H1 (cell line): ENCODE results near the gene RADIL. TPM values are rescaled to one million over a fixed set of nuclear protein-coding genes. Genes with fewer than 3 reads are reported as not detected.

Experiments used
- CTCF ChIA-PET: fragments of 300-600 bp; sonication (Branson Sonifier 250); formaldehyde crosslinking; loops from one replicate; lab custom pipeline; 2021; ENCODE audit not compliant: partially characterized antibody; lab: Charles Lee
- POLR2A ChIA-PET: fragments of 300-600 bp; sonication (Branson Sonifier 250); formaldehyde crosslinking; loops from one replicate; lab custom pipeline; 2021; ENCODE audit warnings: inconsistent platforms; ENCODE audit not compliant: partially characterized antibody; lab: Charles Lee
- DNase-seq, 2 experiments: peaks; one replicate each; pipeline versions ENCODE4 v3.0.0 to v3.0.0-alpha.2; 2010 to 2022; ENCODE audit warnings: low spot score in 2 of 2, low read depth in 1 of 2, mixed read lengths in 1 of 2
- FAIRE-seq: peaks from 2 replicates; lab custom pipeline; 2011; peaks lifted over from hg19 to GRCh38; lab: Jason Lieb, UNC
- H2AFZ ChIP-seq: 2 replicates; pipeline ENCODE4 v1.8.1; 2012; ENCODE audit warnings: low read length, inconsistent platforms
- H2AK5ac ChIP-seq: 2 replicates; pipeline ENCODE4 v1.6.1; 2013; ENCODE audit warnings: low read depth, low read length
- H2BK120ac ChIP-seq: replicated peaks from 2 replicates; pipeline ENCODE3; 2013; ENCODE audit warnings: low read depth, low read length, inconsistent platforms
- H2BK12ac ChIP-seq: 2 replicates; pipeline ENCODE4 v1.6.1; 2013; ENCODE audit warnings: low read depth, low read length
- H2BK15ac ChIP-seq: 2 replicates; pipeline ENCODE4 v1.6.1; 2013; ENCODE audit warnings: low read length
- H2BK20ac ChIP-seq: 2 replicates; pipeline ENCODE4 v1.6.1; 2013; ENCODE audit warnings: low read length
- H2BK5ac ChIP-seq: 2 replicates; pipeline ENCODE4 v1.6.1; 2013; ENCODE audit warnings: low read depth, low read length
- H3K14ac ChIP-seq: 2 replicates; pipeline ENCODE4 v1.6.1; 2013; ENCODE audit warnings: inconsistent platforms; ENCODE audit not compliant: insufficient read length
- H3K18ac ChIP-seq: 2 replicates; pipeline ENCODE4 v1.6.1; 2013; ENCODE audit warnings: low read length; ENCODE audit errors: extremely low read depth
- H3K23ac ChIP-seq: 2 replicates; pipeline ENCODE4 v1.6.1; 2013; ENCODE audit warnings: inconsistent platforms; ENCODE audit not compliant: insufficient read length
- H3K23me2 ChIP-seq: 2 replicates; pipeline ENCODE4 v1.6.1; 2013; ENCODE audit warnings: low read depth, low read length
- H3K27ac ChIP-seq: 2 replicates; pipeline ENCODE4 v1.6.1; 2011; ENCODE audit warnings: low read depth, low read length, inconsistent platforms
- H3K27me3 ChIP-seq, 4 experiments: replicated peaks in 1 of 4; 1 replicate in 1 of 4; 2 replicates in 3 of 4; pipeline versions ENCODE4 v1.6.1 to v1.8.1; 2011 to 2013; ENCODE audit warnings: low read length in 3 of 4, mild to moderate bottlenecking in 3 of 4, inconsistent platforms in 2 of 4, mixed read lengths in 2 of 4, moderate library complexity in 1 of 4; ENCODE audit not compliant: control insufficient read depth in 3 of 4, insufficient read depth in 3 of 4; ENCODE audit errors: extremely low read depth in 1 of 4
- H3K36me3 ChIP-seq, 4 experiments: 2 replicates each; pipeline versions ENCODE4 v1.6.1 to v1.8.1; 2011 to 2013; ENCODE audit warnings: mild to moderate bottlenecking in 4 of 4, low read length in 3 of 4, moderate library complexity in 2 of 4, control low read depth in 1 of 4, inconsistent platforms in 1 of 4; ENCODE audit not compliant: insufficient read depth in 4 of 4, control insufficient read depth in 2 of 4
- H3K4ac ChIP-seq: replicated peaks from 2 replicates; pipeline ENCODE3; 2013; ENCODE audit warnings: low read length, low read depth, mixed read lengths, inconsistent platforms; ENCODE audit not compliant: insufficient read length
- H3K4me1 ChIP-seq, 4 experiments: replicated peaks in 1 of 4; 1 replicate in 1 of 4; 2 replicates in 3 of 4; pipeline versions ENCODE4 v1.6.1 to v1.8.1; 2011 to 2013; ENCODE audit warnings: low read length in 3 of 4, inconsistent platforms in 2 of 4, mixed read lengths in 1 of 4; ENCODE audit not compliant: insufficient read depth in 4 of 4, control insufficient read depth in 3 of 4
- H3K4me2 ChIP-seq, 2 experiments: 2 replicates each; pipeline versions ENCODE4 v1.6.1 to v1.8.1; 2011 to 2013; ENCODE audit warnings: low read depth in 2 of 2, low read length in 2 of 2, control low read depth in 1 of 2, inconsistent platforms in 1 of 2, mild to moderate bottlenecking in 1 of 2; ENCODE audit not compliant: insufficient read depth in 1 of 2
- H3K4me3 ChIP-seq, 4 experiments: fragments of 200-600, 300-600 bp in 1 of 4; sonication (generic), shearing (Covaris generic), sonication (Bioruptor Twin) in 1 of 4; 2 replicates each; pipeline versions ENCODE4 v1.5.1 to v1.8.1; 2011 to 2016; ENCODE audit warnings: low read length in 4 of 4, low read depth in 3 of 4, control low read depth in 2 of 4, inconsistent platforms in 2 of 4, mild to moderate bottlenecking in 2 of 4, mixed read lengths in 1 of 4, moderate library complexity in 1 of 4; ENCODE audit not compliant: insufficient read depth in 2 of 4; ENCODE audit errors: extremely low read depth in 1 of 4
- H3K56ac ChIP-seq: replicated peaks from 2 replicates; pipeline ENCODE3; 2013; ENCODE audit warnings: low read depth, mild to moderate bottlenecking, mixed read lengths, low read length, inconsistent platforms; ENCODE audit not compliant: insufficient read length
- H3K79me1 ChIP-seq: 2 replicates; pipeline ENCODE4 v1.6.1; 2013; ENCODE audit warnings: low read depth, low read length, control low read depth
- H3K79me2 ChIP-seq, 2 experiments: 2 replicates each; pipeline versions ENCODE4 v1.6.1 to v1.8.1; 2012 to 2013; ENCODE audit warnings: low read length in 2 of 2, mild to moderate bottlenecking in 2 of 2, inconsistent platforms in 1 of 2; ENCODE audit not compliant: insufficient read depth in 2 of 2, control insufficient read depth in 1 of 2
- H3K9ac ChIP-seq, 4 experiments: replicated peaks in 1 of 4; 1 replicate in 1 of 4; 2 replicates in 3 of 4; pipeline versions ENCODE4 v1.6.1 to v1.8.1; 2011 to 2013; ENCODE audit warnings: low read depth in 3 of 4, low read length in 3 of 4, control low read depth in 2 of 4, mild to moderate bottlenecking in 2 of 4, moderate library complexity in 2 of 4, inconsistent platforms in 1 of 4; ENCODE audit errors: extremely low read depth in 1 of 4
- H3K9me3 ChIP-seq, 2 experiments: 2 replicates each; pipeline versions ENCODE4 v1.6.1 to v1.8.1; 2012 to 2013; ENCODE audit warnings: mild to moderate bottlenecking in 2 of 2, moderate library complexity in 2 of 2, control low read depth in 1 of 2, inconsistent platforms in 1 of 2, low read depth in 1 of 2, low read length in 1 of 2, mixed read lengths in 1 of 2; ENCODE audit not compliant: insufficient read depth in 2 of 2
- H4K20me1 ChIP-seq, 2 experiments: replicated peaks in 1 of 2; 2 replicates each; pipeline versions ENCODE3 to v1.8.1; 2011 to 2013; ENCODE audit warnings: inconsistent platforms in 2 of 2, low read length in 2 of 2, mild to moderate bottlenecking in 1 of 2; ENCODE audit not compliant: insufficient read depth in 2 of 2, control insufficient read depth in 1 of 2
- H4K5ac ChIP-seq: 2 replicates; pipeline ENCODE4 v1.6.1; 2013; ENCODE audit warnings: low read length, low read depth, mixed read lengths, inconsistent platforms; ENCODE audit not compliant: insufficient read length
- H4K8ac ChIP-seq: 2 replicates; pipeline ENCODE4 v1.8.0; 2013; ENCODE audit warnings: mild to moderate bottlenecking, moderate library complexity, low read length, inconsistent platforms; ENCODE audit not compliant: insufficient read depth; ENCODE audit errors: extremely low read depth
- H4K91ac ChIP-seq: replicated peaks from 2 replicates; pipeline ENCODE3; 2013; ENCODE audit warnings: low read length, mixed read lengths, inconsistent platforms; ENCODE audit not compliant: insufficient read length
- CBX8 ChIP-seq: fragments of 300-800, 300-1000 bp; sonication (generic); IDR thresholded peaks from 2 replicates; pipeline ENCODE4 v1.7.1; 2016; ENCODE audit warnings: low read depth, low read length, borderline replicate concordance
- CHD2 ChIP-seq: IDR thresholded peaks from 2 replicates; pipeline ENCODE4 v1.6.1; 2012; ENCODE audit warnings: low read length, improper control_type of control experiment
- CREB1 ChIP-seq: IDR thresholded peaks from 2 replicates; pipeline ENCODE4 v1.6.1; 2012; ENCODE audit warnings: inconsistent platforms
- GABPA ChIP-seq: IDR thresholded peaks from 2 replicates; pipeline ENCODE4 v1.6.1; 2011; ENCODE audit warnings: mild to moderate bottlenecking, low read length, moderate library complexity, borderline replicate concordance; ENCODE audit not compliant: insufficient read depth
- JUND ChIP-seq: IDR thresholded peaks from 2 replicates; pipeline ENCODE4 v1.6.1; 2011; ENCODE audit warnings: mild to moderate bottlenecking, improper control_type of control experiment, low read length
- RAD21 ChIP-seq, 2 experiments: IDR thresholded peaks in 1 of 2; conservative IDR thresholded peaks in 1 of 2; 2 replicates each; pipeline ENCODE4 v1.6.1; 2011; ENCODE audit warnings: low read depth in 2 of 2, low read length in 2 of 2, improper control_type of control experiment in 1 of 2, inconsistent platforms in 1 of 2, mild to moderate bottlenecking in 1 of 2, moderate library complexity in 1 of 2
- WGBS, 2 experiments: shearing (Covaris generic) in 1 of 2; methylation state at CpG; one replicate each; pipeline versions ENCODE4 v1.1.6 to v1.1.7; 2013 to 2015; ENCODE audit warnings: low lambda C conversion rate in 2 of 2, mixed read lengths in 2 of 2, inconsistent platforms in 1 of 2, low coverage in 1 of 2, missing lambda C conversion rate in 1 of 2; ENCODE audit not compliant: insufficient replicate concordance in 2 of 2, insufficient coverage in 1 of 2, insufficient read length in 1 of 2; ENCODE audit errors: extremely low coverage in 1 of 2, missing lambda C conversion rate in 1 of 2; 5-methylcytosine and 5-hydroxymethylcytosine counted together
- polyA plus RNA-seq, 7 experiments: library from polyadenylated mRNA; depleted of rRNA in 3 of 7; stranded (reverse) in 5 of 7; unstranded in 2 of 7; fragments of >200 nt in 5 of 7; fragments of 200-250 nt in 2 of 7; gene quantifications; 1 replicate in 5 of 7; 2 replicates in 1 of 7; 4 replicates in 1 of 7; pipeline versions ENCODE4 v1.2.1 to v1.2.3, GENCODE V29; 2011 to 2013; ENCODE audit warnings: missing spikeins in 2 of 7, mixed read lengths in 2 of 7
- total RNA-seq: library from RNA; stranded (reverse); fragmentation: NEBNext Ultra II Directional; extraction: Animal tissue kit (Norgen Biotek cat#: 25700); gene quantifications from 2 replicates; pipeline ENCODE4 v1.2.1, GENCODE V29; 2021
- TF ChIP-seq, protein P1 (sequence below): IDR thresholded peaks from 2 replicates; pipeline ENCODE4 v1.6.1; 2012; ENCODE audit warnings: inconsistent platforms
- TF ChIP-seq, protein P2 (sequence below): IDR thresholded peaks from 2 replicates; pipeline ENCODE4 v1.6.1; 2012; ENCODE audit warnings: inconsistent platforms

The RADIL gene
- total and polyA plus RNA-seq, 2 of the 8 experiments (the other 6 are each of a cell fraction or from before 2014, with no cell fraction given): 5.0 to 5.4 TPM

DNA sequence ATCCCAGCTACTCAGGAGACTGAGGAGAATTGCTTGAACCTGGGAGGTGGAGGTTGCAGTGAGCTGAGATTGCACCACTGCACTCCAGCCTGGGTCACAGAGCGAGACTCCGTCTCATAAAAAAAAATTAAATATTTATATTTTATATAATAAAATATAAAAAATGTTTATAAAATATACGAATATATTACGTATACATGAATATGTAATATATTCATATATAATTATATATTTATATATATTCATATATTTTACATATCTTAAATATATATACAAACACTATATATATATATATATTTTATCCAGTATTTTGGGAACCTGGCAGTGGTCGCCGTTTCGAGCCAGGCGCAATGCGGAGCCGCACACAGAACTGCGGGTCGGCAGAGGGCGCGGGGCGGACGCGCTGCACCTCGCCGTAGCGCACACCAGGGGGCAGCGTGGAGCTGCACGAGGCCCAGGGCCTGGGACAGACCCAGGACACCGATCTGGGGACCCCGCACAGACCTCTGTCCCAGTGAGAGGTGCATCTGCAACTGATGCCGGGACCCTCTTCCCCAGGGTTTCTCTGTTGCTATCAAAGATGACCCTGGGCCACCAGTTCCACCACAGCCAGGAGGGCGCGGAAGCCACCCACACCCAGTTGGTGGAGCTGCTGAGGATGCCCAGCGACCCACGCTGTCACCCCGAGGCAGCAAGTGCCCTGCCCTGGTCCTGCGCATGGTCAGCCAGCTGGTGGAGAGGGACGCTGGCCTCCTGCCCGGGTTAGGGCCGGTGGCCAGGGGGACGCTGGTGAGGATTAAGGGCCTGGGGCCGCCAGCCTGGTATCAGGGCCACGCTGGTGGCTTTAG, 85.4 kb downstream of the RADIL start:
- no peak overlapping the region for H2AFZ ChIP-seq
- no peaks in the 10 kb centered on the region for H3K27me3 ChIP-seq
- WGBS, 2 experiments: 46% methylated on average over 37 of the region's 37 CpGs; no CpG with 5 or more reads in 1 of the 2 experiments
- DNase-seq (peak in 1 of 2 experiments; percentile 94), FAIRE-seq (no peak)
- H4K20me1 ChIP-seq: no peaks in the 10 kb centered on the region
- no peak overlapping the region for H2BK20ac ChIP-seq
- no peak overlapping the region for H4K8ac ChIP-seq
- H3K9me3 ChIP-seq: no peaks in the 10 kb centered on the region; a peak in 1 of 4 replicates
- no peak overlapping the region for H3K18ac ChIP-seq
- H4K91ac ChIP-seq: peak overlapping the region; percentile 6
- no peak overlapping the region for H3K4me2 ChIP-seq
- H3K4me1 ChIP-seq: no peaks in the 10 kb centered on the region
- H3K4ac ChIP-seq: no peak overlapping the region
- no peak overlapping the region for H3K23ac ChIP-seq
- H3K79me2 ChIP-seq: no peaks in the 10 kb centered on the region
- CTCF ChIA-PET: interaction anchor here (0.6 to 8.0 kb wide), 32 partner anchors 8 to 812 kb away, joined by 3 to 65 read pairs (median 4); partner anchors contain the start of genes AP5Z1 and RADIL
- no peak overlapping the region for H2AK5ac ChIP-seq
- H2BK15ac ChIP-seq: no peak overlapping the region
- no peaks in the 10 kb centered on the region for H3K23me2 ChIP-seq
- no peak overlapping the region for H3K9ac ChIP-seq
- no peak overlapping the region for H2BK12ac ChIP-seq
- H4K5ac ChIP-seq: no peak overlapping the region
- no peak overlapping the region for H3K4me3 ChIP-seq
- no peaks in the 10 kb centered on the region for H3K79me1 ChIP-seq
- no peak overlapping the region for H3K56ac ChIP-seq
- POLR2A ChIA-PET: interaction anchor here (0.5 to 2.4 kb wide), 4 partner anchors 8 to 392 kb away, joined by 3 to 8 read pairs (median 4); no protein-coding TSS in a partner anchor
- no peak overlapping the region for H2BK120ac ChIP-seq
- H3K36me3 ChIP-seq: no peaks in the 10 kb centered on the region
- no peak overlapping the region for H2BK5ac ChIP-seq
- no peak overlapping the region for H3K14ac ChIP-seq
- H3K27ac ChIP-seq: no peak overlapping the region
- TF ChIP-seq CREB1: peak; percentile 60; the same call in 1 of the 2 replicates
- peak; percentile 14; the same call in 1 of the 2 replicates for TF ChIP-seq CHD2
- TF ChIP-seq CBX8: no peak
- TF ChIP-seq, protein P1, sequence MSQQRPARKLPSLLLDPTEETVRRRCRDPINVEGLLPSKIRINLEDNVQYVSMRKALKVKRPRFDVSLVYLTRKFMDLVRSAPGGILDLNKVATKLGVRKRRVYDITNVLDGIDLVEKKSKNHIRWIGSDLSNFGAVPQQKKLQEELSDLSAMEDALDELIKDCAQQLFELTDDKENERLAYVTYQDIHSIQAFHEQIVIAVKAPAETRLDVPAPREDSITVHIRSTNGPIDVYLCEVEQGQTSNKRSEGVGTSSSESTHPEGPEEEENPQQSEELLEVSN: no peak
- TF ChIP-seq, protein P2, sequence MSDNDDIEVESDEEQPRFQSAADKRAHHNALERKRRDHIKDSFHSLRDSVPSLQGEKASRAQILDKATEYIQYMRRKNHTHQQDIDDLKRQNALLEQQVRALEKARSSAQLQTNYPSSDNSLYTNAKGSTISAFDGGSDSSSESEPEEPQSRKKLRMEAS: peak; percentile 87
- TF ChIP-seq RAD21 (IDR thresholded peaks at IDR 0.05 in 1 of 2, conservative IDR thresholded peaks at IDR 0.05 in 1 of 2; ENCODE audit: low read depth in 2 of 2, low read length in 2 of 2): peak; percentile 84 to 89
- TF ChIP-seq GABPA: peak; percentile 60; the same call in 1 of the 2 replicates
- peak; percentile 49; the same call in 1 of the 2 replicates for TF ChIP-seq JUND
